Activated CD8-positive, alpha-beta memory T cell treated with anti-CD3 and anti-CD28 coated beads for 4 hours (primary cell): ENCODE data around the gene C1orf87.
"Not testable (repeated sequence)": the region's sequence is repeated elsewhere in the genome, so short reads cannot be mapped to it uniquely, and the experiment has no call there.

Experiments
- DNase-seq, 2 donors: peaks; one replicate each; pipeline ENCODE4 v3.0.0-alpha.2; 2020; ENCODE audit warnings: low read depth in 2 of 2

The C1orf87 gene

DNA sequence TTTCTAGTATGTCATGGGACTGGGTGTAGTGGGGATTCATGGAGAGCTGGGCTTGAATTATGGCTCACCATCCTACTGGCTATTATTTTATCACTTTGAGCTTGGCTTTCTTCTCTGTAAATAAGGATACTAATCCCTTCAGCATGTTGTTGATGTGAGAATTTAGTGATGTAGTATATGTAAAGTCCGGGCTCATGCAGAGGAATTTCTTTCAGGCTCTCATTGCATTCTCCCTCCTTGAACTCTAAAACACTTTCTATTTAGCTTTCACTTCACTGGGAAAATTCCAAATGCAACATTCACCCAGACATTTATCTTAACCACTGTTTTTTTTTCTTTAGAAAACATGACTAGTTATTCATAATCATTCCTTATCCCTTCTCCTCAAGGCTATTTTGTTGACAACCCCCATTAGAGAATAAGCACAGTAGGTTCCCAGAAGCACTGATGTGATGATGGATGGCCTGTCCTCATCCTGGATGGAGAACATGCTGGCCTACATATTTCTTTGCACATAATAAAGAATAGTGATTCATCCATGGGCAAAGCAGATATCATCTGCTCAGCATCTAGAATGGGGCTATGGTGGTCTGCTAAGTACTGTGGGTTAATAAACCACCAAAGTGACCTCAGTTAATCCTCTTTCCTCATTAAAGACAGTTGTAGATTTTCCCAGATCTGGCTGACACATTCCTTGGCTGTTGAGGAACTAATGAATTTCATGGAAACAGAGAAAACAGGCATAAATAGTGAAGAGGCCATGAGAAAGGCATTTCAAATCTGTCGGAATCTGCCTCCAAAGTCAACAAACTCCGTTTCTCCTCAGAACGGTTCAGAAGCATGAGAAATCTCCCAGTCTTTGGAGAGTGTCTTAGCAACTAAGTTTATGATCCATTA lies 79.0 kb downstream of the C1orf87 start:
- DNase-seq: no peak

DNA sequence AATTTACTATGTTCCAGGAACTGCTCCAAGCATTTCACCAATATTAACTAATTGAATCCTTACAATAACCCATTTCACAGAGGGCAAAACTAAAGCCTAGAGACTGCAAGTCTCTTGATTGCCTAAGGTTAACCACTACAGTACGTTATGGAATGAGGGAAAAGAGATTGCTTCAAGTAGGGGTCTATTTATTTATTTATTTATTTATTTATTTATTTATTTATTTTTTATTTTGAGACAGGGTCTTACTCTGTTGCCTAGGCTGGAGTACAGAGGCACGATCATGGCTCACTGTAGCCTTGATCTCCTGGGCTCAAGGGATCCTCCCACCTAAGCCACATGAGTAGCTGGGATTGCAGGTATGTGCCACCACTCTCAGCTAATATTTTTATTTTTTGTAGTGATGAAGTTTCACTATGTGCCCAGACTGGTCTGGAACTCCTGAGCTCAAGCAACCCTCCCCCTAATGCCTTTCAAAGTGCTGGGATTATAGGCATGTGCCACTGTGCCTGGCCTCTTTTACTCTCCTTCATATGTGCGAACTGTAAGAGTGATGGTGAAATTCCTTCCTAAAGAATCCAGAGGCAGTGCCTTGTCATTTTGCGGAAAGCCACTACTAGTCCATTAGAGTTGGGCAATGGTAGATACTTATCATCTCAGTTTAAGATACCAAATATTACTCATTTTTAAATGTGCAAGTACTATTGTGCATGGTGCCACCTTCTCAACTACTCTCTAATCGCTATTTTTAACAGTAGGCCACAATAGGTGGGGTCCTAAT lies 81.3 kb downstream of the C1orf87 start:
- DNase-seq: no peak

- DNase-seq: no peak
Measured at GRCh38 chr1:59990470-59990869, 83.1 kb downstream of the C1orf87 start.

GRCh38 chr1:59986516-59987310 lies 86.9 kb downstream of the C1orf87 start:
- no peak for DNase-seq

DNA sequence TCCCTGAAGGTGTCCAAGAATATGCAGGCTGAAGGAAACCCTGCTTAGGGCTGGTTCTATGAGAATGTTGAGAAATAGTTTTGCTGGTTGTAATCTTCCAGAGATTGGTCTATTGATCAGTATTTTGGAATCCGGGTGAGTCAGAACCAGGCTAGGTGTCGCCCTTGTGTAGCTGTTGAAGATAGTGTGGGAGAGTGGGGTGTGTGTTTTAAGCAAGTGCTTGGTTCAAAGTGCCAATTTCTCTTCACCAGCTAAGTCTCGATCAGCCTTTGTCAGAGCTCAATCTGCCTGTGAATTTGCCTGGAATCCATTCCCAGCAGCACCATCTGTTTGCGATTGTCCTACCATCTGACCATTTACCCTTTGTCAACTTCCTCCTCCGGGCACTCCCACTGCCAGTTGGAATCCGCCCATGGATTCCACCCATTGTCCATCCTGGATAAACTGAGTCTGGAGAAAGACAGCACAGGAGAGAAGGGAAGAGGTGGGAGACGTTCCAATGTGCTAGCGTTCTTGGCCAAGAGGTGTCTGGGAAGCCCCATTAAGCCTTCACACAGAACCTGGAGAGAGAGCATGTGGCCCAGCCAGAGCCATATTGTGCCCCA lies 87.6 kb downstream of the C1orf87 start:
- DNase-seq: no peak

DNA sequence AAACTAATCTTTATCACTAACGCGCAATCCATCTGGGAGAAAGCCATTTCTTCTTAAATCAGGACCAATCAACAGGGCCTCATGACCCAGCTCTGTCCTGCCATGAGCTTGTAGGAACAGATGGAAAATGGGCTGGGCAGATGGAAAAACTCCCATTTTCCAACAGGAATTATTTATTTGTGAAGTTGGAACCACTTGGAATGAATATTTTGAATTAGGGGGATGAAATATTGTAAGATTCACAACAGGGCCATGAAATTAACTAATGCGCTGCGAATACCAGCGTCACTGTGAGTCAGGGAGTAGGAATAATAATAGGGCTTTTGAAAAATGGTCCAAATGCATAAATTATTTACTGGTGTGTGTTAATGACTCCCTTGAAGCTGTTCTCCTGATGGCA lies 93.9 kb downstream of the C1orf87 start:
- DNase-seq: no peak

GRCh38 chr1:59978511-59978910 lies 95.1 kb downstream of the C1orf87 start:
- DNase-seq: no peak

- DNase-seq: no peak
Measured at GRCh38 chr1:59978026-59978425, 95.5 kb downstream of the C1orf87 start.

DNA sequence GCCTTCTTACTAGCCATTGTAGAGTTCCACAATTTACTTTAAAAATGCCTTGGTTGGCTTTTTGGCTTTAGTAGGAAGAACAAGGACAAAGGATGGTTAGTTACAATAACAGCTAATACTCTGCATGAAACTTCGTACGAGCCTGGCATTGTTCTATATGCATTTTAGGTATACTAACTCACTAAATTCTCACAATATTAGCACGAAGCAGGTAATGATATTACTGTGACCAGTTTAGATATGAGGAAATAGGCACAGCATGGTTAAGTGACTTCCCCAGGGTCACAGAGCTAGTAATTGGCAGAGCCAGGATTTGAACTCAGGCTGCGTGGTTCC lies 96.5 kb downstream of the C1orf87 start:
- no peak for DNase-seq

DNA sequence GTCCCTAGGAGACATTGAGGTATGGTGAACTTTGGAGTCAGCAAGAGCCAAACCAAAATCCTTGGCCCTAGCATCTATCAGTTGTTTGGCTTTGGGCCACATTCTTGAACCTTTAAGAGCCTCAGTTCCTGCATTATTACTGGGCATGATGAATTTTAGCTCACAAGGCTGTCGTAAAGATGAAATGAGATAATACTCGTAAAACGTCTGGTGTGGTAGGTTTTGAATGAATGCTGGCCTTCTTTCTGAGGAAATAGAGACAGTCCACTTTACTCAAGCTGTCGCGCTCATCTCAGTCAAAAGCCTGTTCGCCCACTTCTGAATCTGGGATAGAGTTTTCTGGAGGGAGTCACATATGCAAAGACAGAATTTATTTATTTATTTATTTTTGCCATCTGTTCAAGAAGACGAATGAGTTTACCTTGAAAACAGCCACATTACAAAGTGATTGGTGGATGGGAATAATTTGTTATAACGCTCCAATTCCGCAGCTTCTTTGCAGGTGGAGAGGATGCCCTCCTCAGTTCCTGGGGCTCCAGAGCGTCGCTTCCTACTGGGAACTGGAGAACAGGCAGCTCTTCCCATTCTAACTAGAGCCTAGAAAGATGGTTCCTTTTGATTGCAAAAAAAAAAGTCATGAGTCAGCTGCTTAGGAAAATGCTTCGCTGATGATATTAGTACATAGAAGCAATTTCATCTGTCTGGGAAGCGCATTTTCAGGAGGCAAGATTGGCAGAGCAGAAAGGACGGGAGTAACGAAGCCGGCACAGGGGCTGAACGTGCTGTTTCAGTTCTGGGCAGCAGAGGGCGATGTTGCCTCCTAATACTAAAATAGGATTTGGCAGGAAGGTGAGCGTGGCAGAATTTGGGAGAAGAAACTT lies 97.1 kb downstream of the C1orf87 start:
- DNase-seq: no peak

DNA sequence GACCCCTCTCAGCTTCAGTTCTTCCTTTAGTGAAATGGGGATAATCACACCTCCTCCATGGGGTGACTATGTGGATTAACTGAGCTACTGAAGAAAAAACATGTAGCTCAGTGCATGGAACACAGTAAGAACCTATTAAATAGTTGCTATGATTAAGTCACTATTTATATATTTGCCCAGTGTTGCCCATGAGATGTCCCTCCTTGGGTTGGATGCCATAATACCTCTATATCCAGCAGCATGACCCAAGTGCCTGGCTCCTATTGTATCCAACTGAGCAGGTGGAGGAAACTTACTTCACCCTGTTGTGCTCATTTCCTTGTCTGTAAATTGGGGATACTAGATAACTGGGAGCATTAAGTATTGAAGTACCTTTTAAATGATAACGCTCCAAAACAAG lies 99.9 kb downstream of the C1orf87 start:
- no peak for DNase-seq

DNA sequence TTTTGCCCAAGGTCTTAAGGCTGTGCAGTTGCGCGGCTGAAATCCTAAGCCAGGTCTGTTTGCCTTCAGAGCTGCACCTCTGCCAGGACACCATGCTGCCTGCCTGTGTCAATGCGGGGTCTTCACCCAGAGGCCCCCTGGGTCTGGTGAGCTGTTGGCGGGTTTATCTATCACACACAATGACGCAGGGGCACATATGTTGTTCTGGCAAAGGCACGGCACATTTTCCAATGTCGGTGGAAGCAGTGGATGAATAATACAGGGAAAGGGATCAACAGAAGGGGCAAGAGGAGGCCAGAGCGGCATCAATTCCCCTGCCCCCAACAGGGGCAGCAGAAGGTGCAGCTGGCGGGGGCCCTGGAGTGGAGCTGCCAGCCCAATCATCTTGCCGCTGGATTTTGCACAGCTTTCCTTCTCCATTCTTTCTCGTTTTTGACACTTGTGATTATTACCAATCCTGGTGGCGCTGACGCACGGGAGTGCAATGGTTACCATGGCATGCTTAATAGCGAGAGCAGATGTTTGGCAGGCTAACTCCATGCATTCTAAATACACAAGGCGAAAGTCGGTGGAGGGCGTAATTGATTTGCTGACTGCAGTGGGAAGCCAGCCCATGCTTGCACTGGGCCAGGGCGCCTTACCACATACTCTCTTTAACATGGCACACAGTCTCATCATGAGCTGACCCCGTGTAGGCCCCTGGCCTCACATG lies 101.2 kb downstream of the C1orf87 start:
- DNase-seq: no peak

DNA sequence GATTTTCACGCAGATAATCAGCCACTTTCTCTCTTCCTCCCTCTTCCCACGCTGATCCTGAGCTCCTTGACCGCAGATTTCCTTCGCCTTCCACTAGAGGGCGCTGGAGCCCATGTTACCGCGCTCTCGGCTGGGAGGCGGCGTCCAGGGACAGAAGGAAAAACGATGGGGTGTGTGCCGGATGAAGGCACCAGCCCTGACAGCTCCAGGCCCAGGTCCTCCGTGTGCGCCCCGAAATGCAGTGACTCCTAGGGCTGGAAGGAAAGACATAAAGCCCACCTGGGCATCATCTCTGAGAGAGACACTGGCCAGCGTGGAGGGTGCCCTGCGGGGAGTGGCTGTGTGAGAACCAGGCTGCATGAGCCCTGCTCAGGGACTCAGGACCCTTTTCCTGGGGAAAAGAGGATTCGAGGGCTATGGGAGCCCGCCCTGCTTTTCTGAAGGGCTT lies 102.1 kb downstream of the C1orf87 start:
- DNase-seq: no peak

- DNase-seq: not testable (repeated sequence)
Measured at GRCh38 chr1:59969542-59970175, 103.9 kb downstream of the C1orf87 start.

DNA sequence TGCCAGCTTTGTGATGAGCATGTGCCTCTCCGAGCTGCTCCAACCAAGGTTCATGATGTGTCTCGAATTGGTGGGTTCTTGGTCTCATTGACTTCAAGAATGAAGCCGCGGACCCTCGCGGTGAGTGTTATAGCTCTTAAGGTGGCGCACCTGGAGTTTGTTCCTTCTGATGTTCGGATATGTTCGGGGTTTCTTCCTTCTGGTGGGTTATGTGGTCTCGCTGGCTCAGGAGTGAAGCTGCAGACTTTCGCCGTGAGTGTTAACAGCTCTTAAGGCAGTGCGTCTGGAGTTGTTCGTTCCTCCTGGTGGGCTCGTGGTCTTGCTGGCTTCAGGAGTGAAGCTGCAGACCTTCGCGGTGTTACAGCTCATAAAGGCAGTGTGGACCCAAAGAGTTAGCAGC lies 104.8 kb downstream of the C1orf87 start:
- DNase-seq: not testable (repeated sequence)

DNA sequence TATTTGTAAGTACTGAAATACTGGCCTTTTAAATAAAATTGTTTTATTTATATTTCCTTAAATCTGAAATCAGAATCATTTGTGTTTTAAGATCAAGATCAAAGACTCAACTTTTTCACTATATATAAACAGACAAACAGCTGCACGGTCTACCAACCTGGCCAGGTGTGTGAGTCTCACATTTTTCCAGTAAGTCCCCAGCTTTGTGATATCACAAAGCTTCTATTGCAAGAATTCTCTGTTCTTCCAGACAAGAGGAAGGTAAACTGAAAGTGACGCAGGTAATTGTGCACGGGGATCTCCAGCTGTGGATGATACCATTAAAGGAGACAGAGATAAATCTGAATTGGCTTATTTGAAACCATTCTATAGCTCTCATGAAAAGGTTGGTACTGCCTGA lies 105.8 kb downstream of the C1orf87 start:
- DNase-seq: no peak

GRCh38 chr1:59967141-59967697 lies 106.4 kb downstream of the C1orf87 start:
- no peak for DNase-seq

GRCh38 chr1:59952065-59952464 lies 121.5 kb downstream of the C1orf87 start:
- DNase-seq: no peak

GRCh38 chr1:59949648-59950047 lies 123.9 kb downstream of the C1orf87 start:
- no peak for DNase-seq
